HepG2 (cell line): Measurements from ENCODE around the gene SLC25A52. TPM values are rescaled to one million over a fixed set of nuclear protein-coding genes. Genes with fewer than 3 reads are reported as not detected.
A peak's percentile ranks its signal among the peaks of the same experiment; 100 is the strongest.

Experiments used
- CAMTA2 ChIP-seq: sonication (generic); formaldehyde crosslinking; IDR thresholded peaks from 2 replicates; pipeline ENCODE4 v1.4.0; 2020; ENCODE audit warnings: mild to moderate bottlenecking, missing genetic modification reagents, borderline replicate concordance
- HNRNPK ChIP-seq: fragments of 200-400 bp; formaldehyde crosslinking; IDR thresholded peaks from 2 replicates; pipeline ENCODE4 v1.6.1; 2018; ENCODE audit warnings: low read length, low read depth, moderate library complexity, mild to moderate bottlenecking; ENCODE audit not compliant: poor library complexity, severe bottlenecking
- MBNL3 ChIP-seq: fragments of 250-450 bp; sonication (Bioruptor Pico); conservative IDR thresholded peaks from 2 replicates; pipeline ENCODE4 v1.8.0; 2022; ENCODE audit warnings: mild to moderate bottlenecking, inconsistent platforms
- MIXL1 ChIP-seq: IDR thresholded peaks from 2 replicates; pipeline ENCODE4 v1.6.1; 2016
- RARA ChIP-seq: IDR thresholded peaks from 2 replicates; pipeline ENCODE4 v1.6.1; 2016; ENCODE audit warnings: missing genetic modification reagents, missing compliant biosample characterization
- U2AF1 ChIP-seq: fragments of 200-400 bp; formaldehyde crosslinking; optimal IDR thresholded peaks from 2 replicates; pipeline ENCODE3; 2017; ENCODE audit warnings: mild to moderate bottlenecking, low read depth, low read length
- ZBTB20 ChIP-seq: sonication (generic); formaldehyde crosslinking; IDR thresholded peaks from 2 replicates; pipeline ENCODE4 v1.8.1; 2023; ENCODE audit warnings: missing genetic modification reagents, low read depth, mild to moderate bottlenecking, borderline replicate concordance
- ZNF318 ChIP-seq: sonication (generic); formaldehyde crosslinking; IDR thresholded peaks from 2 replicates; pipeline ENCODE4 v1.4.0; 2020; ENCODE audit warnings: mild to moderate bottlenecking, missing genetic modification reagents
- ZNF331 ChIP-seq: sonication (generic); formaldehyde crosslinking; IDR thresholded peaks from 2 replicates; pipeline ENCODE4 v1.4.0; 2020; ENCODE audit warnings: missing genetic modification reagents
- polyA plus RNA-seq, 8 experiments: library from polyadenylated mRNA; depleted of rRNA in 3 of 8; stranded (reverse) in 7 of 8; unstranded in 1 of 8; fragments of >200 nt; fragmentation: Illumina TruSeq in 4 of 8; extraction: Trizol in 4 of 8; gene quantifications; 2 replicates each; pipeline versions ENCODE4 v1.2.1 to v1.2.3, GENCODE V29; 2011 to 2016; ENCODE audit warnings: low read depth in 4 of 8, missing spikeins in 1 of 8, mixed read lengths in 1 of 8; ENCODE audit not compliant: insufficient read depth in 1 of 8
- total RNA-seq, 5 experiments: library from RNA; depleted of rRNA; stranded (reverse); fragments of >200 nt; fragmentation: Illumina TruSeq; extraction: Trizol; gene quantifications; 2 replicates each; pipeline ENCODE4 v1.2.3, GENCODE V29; 2016; ENCODE audit warnings: low read depth in 1 of 5
- TF ChIP-seq, protein P1 (sequence below): IDR thresholded peaks from 2 replicates; pipeline ENCODE4 v1.4.0; 2020; ENCODE audit warnings: mild to moderate bottlenecking, missing genetic modification reagents
- TF ChIP-seq, protein P2 (sequence below): sonication (generic); formaldehyde crosslinking; IDR thresholded peaks from 2 replicates; pipeline ENCODE4 v1.4.0; 2020; ENCODE audit warnings: missing genetic modification reagents, borderline replicate concordance
- TF ChIP-seq, protein P3 (sequence below): sonication (generic); formaldehyde crosslinking; IDR thresholded peaks from 2 replicates; pipeline ENCODE4 v1.8.0; 2022; ENCODE audit warnings: missing genetic modification reagents, low read depth, mild to moderate bottlenecking, borderline replicate concordance
- TF ChIP-seq, protein P4 (sequence below): sonication (generic); formaldehyde crosslinking; IDR thresholded peaks from 2 replicates; pipeline ENCODE4 v1.8.1; 2023; ENCODE audit warnings: mild to moderate bottlenecking, moderate library complexity, missing genetic modification reagents

Gene SLC25A52
- total and polyA plus RNA-seq, 2 of the 13 experiments (the other 11 are each of a cell fraction or from before 2014, with no cell fraction given): 0.46 TPM; not detected in 1

- TF ChIP-seq, protein P1, sequence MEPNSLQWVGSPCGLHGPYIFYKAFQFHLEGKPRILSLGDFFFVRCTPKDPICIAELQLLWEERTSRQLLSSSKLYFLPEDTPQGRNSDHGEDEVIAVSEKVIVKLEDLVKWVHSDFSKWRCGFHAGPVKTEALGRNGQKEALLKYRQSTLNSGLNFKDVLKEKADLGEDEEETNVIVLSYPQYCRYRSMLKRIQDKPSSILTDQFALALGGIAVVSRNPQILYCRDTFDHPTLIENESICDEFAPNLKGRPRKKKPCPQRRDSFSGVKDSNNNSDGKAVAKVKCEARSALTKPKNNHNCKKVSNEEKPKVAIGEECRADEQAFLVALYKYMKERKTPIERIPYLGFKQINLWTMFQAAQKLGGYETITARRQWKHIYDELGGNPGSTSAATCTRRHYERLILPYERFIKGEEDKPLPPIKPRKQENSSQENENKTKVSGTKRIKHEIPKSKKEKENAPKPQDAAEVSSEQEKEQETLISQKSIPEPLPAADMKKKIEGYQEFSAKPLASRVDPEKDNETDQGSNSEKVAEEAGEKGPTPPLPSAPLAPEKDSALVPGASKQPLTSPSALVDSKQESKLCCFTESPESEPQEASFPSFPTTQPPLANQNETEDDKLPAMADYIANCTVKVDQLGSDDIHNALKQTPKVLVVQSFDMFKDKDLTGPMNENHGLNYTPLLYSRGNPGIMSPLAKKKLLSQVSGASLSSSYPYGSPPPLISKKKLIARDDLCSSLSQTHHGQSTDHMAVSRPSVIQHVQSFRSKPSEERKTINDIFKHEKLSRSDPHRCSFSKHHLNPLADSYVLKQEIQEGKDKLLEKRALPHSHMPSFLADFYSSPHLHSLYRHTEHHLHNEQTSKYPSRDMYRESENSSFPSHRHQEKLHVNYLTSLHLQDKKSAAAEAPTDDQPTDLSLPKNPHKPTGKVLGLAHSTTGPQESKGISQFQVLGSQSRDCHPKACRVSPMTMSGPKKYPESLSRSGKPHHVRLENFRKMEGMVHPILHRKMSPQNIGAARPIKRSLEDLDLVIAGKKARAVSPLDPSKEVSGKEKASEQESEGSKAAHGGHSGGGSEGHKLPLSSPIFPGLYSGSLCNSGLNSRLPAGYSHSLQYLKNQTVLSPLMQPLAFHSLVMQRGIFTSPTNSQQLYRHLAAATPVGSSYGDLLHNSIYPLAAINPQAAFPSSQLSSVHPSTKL (CRISPR knock-in tag): 0 out of 2 replicates have a peak, but pooled peaks have one; percentile 29
- TF ChIP-seq ZNF318 (CRISPR knock-in tag) (no peak), CAMTA2 (no peak), HNRNPK (no peak), MIXL1 (no peak), MBNL3 (CRISPR knock-in tag) (no peak), ZBTB20 (CRISPR knock-in tag) (no peak), ZNF331 (no peak), U2AF1 (no peak), RARA (0 out of 2 replicates have a peak, but pooled peaks have one; percentile 20)
- TF ChIP-seq, protein P2, sequence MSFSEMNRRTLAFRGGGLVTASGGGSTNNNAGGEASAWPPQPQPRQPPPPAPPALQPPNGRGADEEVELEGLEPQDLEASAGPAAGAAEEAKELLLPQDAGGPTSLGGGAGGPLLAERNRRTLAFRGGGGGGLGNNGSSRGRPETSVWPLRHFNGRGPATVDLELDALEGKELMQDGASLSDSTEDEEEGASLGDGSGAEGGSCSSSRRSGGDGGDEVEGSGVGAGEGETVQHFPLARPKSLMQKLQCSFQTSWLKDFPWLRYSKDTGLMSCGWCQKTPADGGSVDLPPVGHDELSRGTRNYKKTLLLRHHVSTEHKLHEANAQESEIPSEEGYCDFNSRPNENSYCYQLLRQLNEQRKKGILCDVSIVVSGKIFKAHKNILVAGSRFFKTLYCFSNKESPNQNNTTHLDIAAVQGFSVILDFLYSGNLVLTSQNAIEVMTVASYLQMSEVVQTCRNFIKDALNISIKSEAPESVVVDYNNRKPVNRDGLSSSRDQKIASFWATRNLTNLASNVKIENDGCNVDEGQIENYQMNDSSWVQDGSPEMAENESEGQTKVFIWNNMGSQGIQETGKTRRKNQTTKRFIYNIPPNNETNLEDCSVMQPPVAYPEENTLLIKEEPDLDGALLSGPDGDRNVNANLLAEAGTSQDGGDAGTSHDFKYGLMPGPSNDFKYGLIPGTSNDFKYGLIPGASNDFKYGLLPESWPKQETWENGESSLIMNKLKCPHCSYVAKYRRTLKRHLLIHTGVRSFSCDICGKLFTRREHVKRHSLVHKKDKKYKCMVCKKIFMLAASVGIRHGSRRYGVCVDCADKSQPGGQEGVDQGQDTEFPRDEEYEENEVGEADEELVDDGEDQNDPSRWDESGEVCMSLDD (CRISPR knock-in tag): no peak
- TF ChIP-seq, protein P3, sequence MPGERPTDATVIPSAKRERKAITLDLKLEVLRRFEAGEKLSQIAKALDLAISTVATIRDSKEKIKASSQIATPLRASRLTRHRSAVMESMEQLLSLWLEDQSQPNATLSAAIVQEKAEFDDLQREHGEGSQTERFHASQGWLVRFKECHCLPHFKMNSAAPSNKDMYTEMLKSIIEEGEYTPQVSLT (CRISPR knock-in tag): no peak
- TF ChIP-seq, protein P4, sequence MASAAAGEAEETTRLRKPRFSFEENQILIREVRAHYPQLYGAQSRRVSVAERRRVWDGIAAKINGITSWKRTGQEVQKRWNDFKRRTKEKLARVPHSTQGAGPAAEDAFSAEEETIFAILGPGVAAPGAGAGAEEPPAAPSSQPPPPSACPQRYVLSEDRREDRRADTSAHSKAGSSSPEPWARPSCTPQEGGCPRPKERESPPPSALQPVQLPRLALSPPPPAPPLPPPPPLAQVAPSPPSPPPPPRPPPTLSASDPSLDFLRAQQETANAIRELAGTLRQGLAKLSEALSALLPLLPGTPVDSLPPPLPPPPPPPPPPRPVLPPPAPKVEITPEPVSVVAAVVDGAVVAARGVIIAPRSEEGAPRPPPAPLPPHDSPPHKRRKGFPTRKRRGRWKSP (CRISPR knock-in tag): no peak
Observed at GRCh38 chr18:31792580-31792911, 31.9 kb upstream of the SLC25A52 start (continued).
